ENCODE results near the gene SRSF4.
A peak's percentile ranks its signal among the peaks of the same experiment; 100 is the strongest.

Gene SRSF4

GRCh38 chr1:29201595-29202051 is 19.9 kb upstream of the SRSF4 start:
- TF ChIP-seq, protein P1, sequence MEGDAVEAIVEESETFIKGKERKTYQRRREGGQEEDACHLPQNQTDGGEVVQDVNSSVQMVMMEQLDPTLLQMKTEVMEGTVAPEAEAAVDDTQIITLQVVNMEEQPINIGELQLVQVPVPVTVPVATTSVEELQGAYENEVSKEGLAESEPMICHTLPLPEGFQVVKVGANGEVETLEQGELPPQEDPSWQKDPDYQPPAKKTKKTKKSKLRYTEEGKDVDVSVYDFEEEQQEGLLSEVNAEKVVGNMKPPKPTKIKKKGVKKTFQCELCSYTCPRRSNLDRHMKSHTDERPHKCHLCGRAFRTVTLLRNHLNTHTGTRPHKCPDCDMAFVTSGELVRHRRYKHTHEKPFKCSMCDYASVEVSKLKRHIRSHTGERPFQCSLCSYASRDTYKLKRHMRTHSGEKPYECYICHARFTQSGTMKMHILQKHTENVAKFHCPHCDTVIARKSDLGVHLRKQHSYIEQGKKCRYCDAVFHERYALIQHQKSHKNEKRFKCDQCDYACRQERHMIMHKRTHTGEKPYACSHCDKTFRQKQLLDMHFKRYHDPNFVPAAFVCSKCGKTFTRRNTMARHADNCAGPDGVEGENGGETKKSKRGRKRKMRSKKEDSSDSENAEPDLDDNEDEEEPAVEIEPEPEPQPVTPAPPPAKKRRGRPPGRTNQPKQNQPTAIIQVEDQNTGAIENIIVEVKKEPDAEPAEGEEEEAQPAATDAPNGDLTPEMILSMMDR (IDR thresholded peaks at IDR 0.05; ENCODE audit: low read depth, low read length) = no peak
- no peak for DNase-seq (ENCODE audit: extremely low read depth, low read depth)

GRCh38 chr1:29200906-29201594 is 19.4 kb upstream of the SRSF4 start:
- TF ChIP-seq, protein P1 (IDR thresholded peaks at IDR 0.05; ENCODE audit: low read depth, low read length) = no peak
- DNase-seq (ENCODE audit: extremely low read depth, low read depth) = no peak

GRCh38 chr1:29197993-29198392 is 16.3 kb upstream of the SRSF4 start:
- no peak for DNase-seq (ENCODE audit: extremely low read depth, low read depth)
- TF ChIP-seq, protein P1 (IDR thresholded peaks at IDR 0.05; ENCODE audit: low read depth, low read length) = no peak

DNA sequence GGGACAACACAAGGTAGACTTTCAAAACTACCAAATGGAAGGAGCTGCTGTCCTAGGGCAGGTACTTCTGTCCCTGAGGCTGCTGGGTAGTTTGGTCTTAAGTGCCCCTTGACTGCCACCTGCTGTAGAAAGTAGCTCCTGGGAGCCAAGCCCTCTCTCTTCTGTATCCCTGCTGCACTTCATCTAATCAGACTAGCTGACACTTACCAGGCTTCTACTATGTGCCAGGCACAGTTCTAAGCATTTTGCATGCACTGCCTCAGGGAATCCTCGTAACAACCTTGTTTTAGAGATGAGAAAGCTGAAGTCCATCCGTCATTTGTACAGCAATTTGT is 15.9 kb upstream of the SRSF4 start:
- no peak for DNase-seq (ENCODE audit: extremely low read depth, low read depth)
- TF ChIP-seq, protein P1 (IDR thresholded peaks at IDR 0.05; ENCODE audit: low read depth, low read length) = peak; percentile 55

DNA sequence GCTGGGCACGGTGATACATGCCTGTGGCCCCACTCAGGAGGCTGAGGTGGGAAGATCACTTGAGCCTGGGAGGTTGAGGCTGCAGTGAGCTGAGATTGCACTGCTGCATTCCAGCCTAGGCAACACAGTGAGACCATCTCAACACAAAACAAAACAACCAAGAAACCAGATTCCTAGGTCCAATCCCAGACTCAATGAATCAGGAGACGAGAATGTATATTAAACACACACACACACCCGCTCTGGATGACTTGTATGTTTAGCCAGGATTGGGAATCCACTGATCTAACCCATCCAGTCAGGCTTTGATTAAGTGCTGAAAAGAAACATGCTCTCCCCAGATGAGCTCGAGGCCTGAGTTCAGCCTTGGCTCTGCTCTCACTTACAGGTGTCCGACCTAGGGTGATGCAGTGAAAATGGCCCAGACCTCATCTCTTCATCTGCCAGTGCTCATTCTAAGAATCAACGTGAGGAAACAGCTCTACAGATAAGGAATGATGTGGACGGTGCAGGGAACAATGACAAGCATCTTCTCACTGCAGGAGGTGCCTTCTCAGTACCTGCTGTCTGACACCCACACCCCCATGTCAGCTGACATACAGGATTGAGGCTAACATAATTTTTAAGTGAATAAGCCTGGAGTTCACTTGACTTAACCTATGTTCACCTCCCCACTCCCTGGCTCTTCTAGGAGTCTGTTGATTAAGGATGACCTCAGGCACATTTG is 15.3 kb upstream of the SRSF4 start:
- TF ChIP-seq, protein P1 (IDR thresholded peaks at IDR 0.05; ENCODE audit: low read depth, low read length) = no peak
- DNase-seq (ENCODE audit: extremely low read depth, low read depth) = peak; percentile 86

DNA sequence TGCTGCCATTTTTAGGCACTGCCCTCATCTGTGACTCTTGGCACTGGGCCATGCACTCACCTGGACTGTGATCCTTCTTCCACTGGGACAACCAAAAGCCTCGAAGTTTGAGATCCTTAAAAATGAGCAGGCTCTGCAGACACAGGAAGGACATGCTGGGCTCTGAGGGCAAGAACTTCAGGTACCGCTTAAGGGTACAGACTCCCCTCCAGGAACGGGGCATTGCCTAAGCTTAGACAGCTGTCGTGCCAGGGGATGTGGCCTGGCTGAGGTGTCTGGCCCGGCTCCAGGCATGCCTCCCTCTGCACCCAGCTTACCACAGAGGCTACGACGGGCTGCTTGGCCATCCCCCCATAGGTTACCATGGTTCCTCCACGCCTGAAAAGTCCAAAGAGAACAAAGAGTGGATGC is 14.2 kb upstream of the SRSF4 start:
- TF ChIP-seq, protein P1 (IDR thresholded peaks at IDR 0.05; ENCODE audit: low read depth, low read length) = no peak
- no peak for DNase-seq (ENCODE audit: extremely low read depth, low read depth)

DNA sequence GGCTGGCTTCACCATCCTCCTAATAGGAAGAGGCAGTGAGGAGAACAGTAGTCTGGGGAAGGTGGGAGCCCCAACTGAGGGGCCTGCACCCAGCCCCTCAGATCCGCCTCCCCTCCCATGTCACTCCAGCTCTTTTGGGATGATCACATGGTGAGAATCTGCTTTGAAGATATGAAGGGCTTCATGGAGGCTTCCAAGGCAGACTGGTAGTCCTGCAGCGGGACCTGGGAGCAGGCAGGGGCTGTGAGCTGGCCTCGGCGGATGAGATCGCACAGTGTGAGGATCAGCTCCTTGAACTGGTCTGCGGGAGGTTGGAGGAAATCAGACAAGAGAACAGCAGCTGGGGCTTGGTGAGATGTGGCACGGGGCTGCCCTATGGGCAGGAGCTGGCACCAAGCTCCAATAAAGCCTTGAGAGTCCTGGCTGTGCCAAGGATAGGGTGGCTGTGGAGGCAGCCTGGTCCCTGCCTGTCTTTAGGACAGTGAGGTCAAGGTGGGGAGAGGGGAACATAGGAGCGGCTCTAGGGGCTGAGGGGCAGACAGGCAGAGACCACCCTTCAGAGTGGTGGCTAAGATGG is 12.3 kb upstream of the SRSF4 start:
- TF ChIP-seq, protein P1 (IDR thresholded peaks at IDR 0.05; ENCODE audit: low read depth, low read length) = no peak
- no peak for DNase-seq (ENCODE audit: extremely low read depth, low read depth)

All from AG09319 (cell line).